Parathyroid adenoma (tissue), 2 donors: ENCODE measurements around the gene APBA2.
"Not testable (repeated sequence)": the region's sequence is repeated elsewhere in the genome, so short reads cannot be mapped to it uniquely, and the experiment has no call there.

ENCODE experiments used
- H2AFZ ChIP-seq: fragments of 300-600 bp; sonication (generic); one replicate; pipeline ENCODE4 v1.7.0; 2017; ENCODE audit warnings: antibody characterized with exemption, mild to moderate bottlenecking
- H3K27ac ChIP-seq: fragments of 300-600 bp; sonication (generic); one replicate; pipeline ENCODE4 v1.7.0; 2017
- H3K27me3 ChIP-seq: fragments of 300-600 bp; sonication (generic); one replicate; pipeline ENCODE4 v1.7.0; 2017; ENCODE audit warnings: low read length; ENCODE audit not compliant: control insufficient read depth, insufficient read depth
- H3K36me3 ChIP-seq: fragments of 300-600 bp; sonication (generic); one replicate; pipeline ENCODE4 v1.7.0; 2017; ENCODE audit warnings: low read length; ENCODE audit not compliant: control insufficient read depth, insufficient read depth
- H3K4me1 ChIP-seq: fragments of 300-600 bp; sonication (generic); one replicate; pipeline ENCODE4 v1.7.0; 2017; ENCODE audit warnings: control low read depth
- H3K4me2 ChIP-seq: fragments of 300-600 bp; sonication (generic); one replicate; pipeline ENCODE4 v1.7.0; 2017; ENCODE audit warnings: low read length
- H3K4me3 ChIP-seq: fragments of 300-600 bp; sonication (generic); one replicate; pipeline ENCODE4 v1.7.0; 2017; ENCODE audit warnings: low read depth, low read length
- H3K79me2 ChIP-seq: fragments of 300-600 bp; sonication (generic); one replicate; pipeline ENCODE4 v1.7.0; 2017; ENCODE audit warnings: control low read depth
- H3K9ac ChIP-seq: fragments of 300-600 bp; sonication (generic); one replicate; pipeline ENCODE4 v1.7.0; 2017; ENCODE audit warnings: mild to moderate bottlenecking
- H3K9me3 ChIP-seq: fragments of 300-600 bp; sonication (generic); one replicate; pipeline ENCODE4 v1.7.0; 2017; ENCODE audit warnings: low read length; ENCODE audit not compliant: control insufficient read depth
- CTCF ChIP-seq: fragments of 300-600 bp; sonication (generic); IDR thresholded peaks from one replicate; pipeline ENCODE4 v1.7.0; 2017; ENCODE audit warnings: antibody characterized with exemption, mild to moderate bottlenecking
- donor health status: primary hyperparathyroidism.

Gene APBA2

DNA sequence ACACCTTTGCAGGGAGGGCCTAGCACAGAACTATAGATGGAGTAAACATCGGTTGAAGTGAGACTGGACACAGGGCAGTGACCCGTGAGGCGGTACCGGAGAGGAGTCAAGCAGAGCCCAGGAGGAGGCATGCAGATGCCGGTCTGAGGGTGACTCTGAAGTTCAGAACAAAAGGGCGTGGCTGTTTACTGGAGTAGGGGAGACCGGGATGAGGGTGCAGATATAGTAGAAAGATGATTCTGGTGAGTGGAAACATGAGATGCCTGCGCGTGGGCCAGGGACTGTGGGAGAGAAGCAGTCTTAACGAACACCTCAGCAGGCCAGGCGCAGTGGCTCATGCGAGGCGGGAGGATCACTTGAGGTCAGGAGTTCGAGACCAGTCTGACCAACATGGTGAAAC, 270.7 kb downstream of the APBA2 start:
- H3K9ac ChIP-seq: no peak overlapping the region
- H3K27ac ChIP-seq: no peak overlapping the region
- H3K9me3 ChIP-seq: no peaks in the 10 kb centered on the region
- H3K4me2 ChIP-seq: no peak overlapping the region
- TF ChIP-seq CTCF: no peak
- no peaks in the 10 kb centered on the region for H3K4me1 ChIP-seq
- no peak overlapping the region for H3K4me3 ChIP-seq
- H3K27me3 ChIP-seq: no peaks in the 10 kb centered on the region
- no peaks in the 10 kb centered on the region for H3K36me3 ChIP-seq
- H3K79me2 ChIP-seq: no peaks in the 10 kb centered on the region
- H2AFZ ChIP-seq: no peak overlapping the region

DNA sequence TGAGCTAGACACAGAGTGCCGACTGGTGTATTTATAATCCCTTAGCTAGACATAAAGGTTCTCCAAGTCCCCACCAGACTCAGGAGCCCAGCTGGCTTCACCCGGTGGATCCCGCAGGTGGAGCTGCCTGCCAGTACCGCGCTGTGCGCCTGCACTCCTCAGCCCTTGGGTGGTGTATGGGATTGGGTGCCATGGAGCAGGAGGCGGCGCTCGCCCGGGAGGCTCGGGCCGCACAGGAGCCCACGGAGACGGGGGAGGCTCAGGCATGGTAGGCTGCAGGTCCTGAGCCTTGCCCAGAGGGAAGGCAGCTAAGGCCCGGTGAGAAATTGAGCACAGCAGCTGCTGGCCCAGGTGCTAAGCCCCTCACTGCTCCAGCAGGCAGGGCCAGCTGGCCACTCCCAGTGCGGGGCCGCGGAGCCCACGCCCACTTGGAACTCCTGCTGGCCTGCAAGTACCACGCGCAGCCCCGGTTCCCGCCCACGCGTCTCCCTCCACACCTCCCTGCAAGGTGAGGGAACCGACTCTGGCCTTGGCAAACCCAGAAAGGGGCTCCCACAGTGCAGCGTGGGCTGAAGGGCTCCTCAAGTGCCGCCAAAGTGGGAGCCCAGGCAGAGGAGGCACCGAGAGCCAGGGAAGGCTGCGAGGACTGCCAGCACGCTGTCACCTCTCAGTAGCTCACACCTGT, 274.1 kb downstream of the APBA2 start:
- Histone ChIP-seq H3K27ac (no peak overlapping the region), H2AFZ (no peak overlapping the region), H3K9ac (no peak overlapping the region), H3K79me2 (peaks cover 3% of the 10 kb centered on the region), H3K4me2 (no peak overlapping the region), H3K36me3 (no peaks in the 10 kb centered on the region), H3K4me1 (no peaks in the 10 kb centered on the region), H3K4me3 (no peak overlapping the region), H3K27me3 (no peaks in the 10 kb centered on the region), H3K9me3 (no peaks in the 10 kb centered on the region)
- TF ChIP-seq CTCF: no peak

DNA sequence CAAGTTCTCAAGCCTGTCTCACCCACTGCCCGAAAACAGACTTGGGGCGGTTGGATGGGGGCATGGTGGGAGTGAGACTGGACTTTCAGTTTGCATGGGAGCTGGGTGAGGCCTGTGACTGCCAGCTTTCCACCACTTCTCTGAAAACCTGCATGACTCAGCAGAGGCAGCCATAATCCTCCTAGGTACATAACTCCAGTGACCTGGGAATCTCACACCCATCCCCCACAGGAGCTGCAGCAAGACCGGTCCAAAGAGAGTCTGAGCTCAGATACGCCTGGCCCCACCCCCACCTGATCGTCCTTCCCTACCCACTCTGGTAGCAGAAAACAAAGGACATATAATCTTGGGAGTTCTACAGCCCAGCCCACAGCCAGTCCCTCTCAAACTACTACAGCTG, 276.6 kb downstream of the APBA2 start:
- H3K27ac ChIP-seq: no peak overlapping the region
- H3K4me2 ChIP-seq: no peak overlapping the region
- no peaks in the 10 kb centered on the region for H3K9me3 ChIP-seq
- no peaks in the 10 kb centered on the region for H3K27me3 ChIP-seq
- TF ChIP-seq CTCF: no peak
- H3K4me1 ChIP-seq: no peaks in the 10 kb centered on the region
- H3K36me3 ChIP-seq: no peaks in the 10 kb centered on the region
- H3K9ac ChIP-seq: no peak overlapping the region
- H2AFZ ChIP-seq: no peak overlapping the region
- peaks cover 3% of the 10 kb centered on the region for H3K79me2 ChIP-seq
- no peak overlapping the region for H3K4me3 ChIP-seq

- H3K9ac ChIP-seq, H3K79me2 ChIP-seq, H3K4me1 ChIP-seq, H3K4me3 ChIP-seq, H3K4me2 ChIP-seq, H2AFZ ChIP-seq, H3K27ac ChIP-seq, H3K27me3 ChIP-seq, H3K36me3 ChIP-seq, H3K9me3 ChIP-seq: not testable (repeated sequence)
These were observed 281.3 kb downstream of the APBA2 start for GRCh38 chr15:29167122-29167521.
